ENCODE data around the gene SLC41A1. TPM values are rescaled to one million over a fixed set of nuclear protein-coding genes. Genes with fewer than 3 reads are reported as not detected.

Gene SLC41A1
- total and polyA plus RNA-seq, 9 of the 15 experiments (the other 6 are each of a cell fraction or from before 2014, with no cell fraction given), result 4.1 to 29.3 (median 11.4) TPM

DNA sequence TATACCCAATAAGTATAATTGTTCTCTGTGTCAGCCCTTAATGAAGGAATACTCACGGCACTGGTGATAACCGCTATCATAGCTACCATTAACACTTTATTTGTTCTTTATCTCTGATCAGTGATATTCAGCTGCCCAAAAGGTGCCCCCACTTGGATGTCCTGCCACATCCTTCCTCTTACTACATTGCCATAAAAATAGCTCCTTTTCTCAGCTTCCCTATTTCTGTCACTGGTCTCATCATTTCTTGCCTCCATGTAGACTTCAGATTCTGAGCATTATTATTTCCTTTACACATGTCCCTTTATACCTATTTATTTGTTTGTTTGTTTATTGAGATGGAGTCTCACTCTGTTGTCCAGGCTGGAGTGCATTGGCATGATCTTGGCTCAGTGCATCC lies 35.0 kb downstream of the SLC41A1 start:
- intact Hi-C loops (cut with micrococcal nuclease) (no loop called here), in situ Hi-C loops (cut with MboI) (no loop called here)
- no peak overlapping the region for H3K9ac ChIP-seq (ENCODE audit: insufficient read depth in 1 of 2, low read depth in 2 of 2, low read length in 2 of 2)
- ChIA-PET POLR2A (interaction anchor here (0.9 kb wide), 1 partner anchor 10 kb away, joined by 3 read pairs; no protein-coding TSS in a partner anchor), CTCF (ENCODE audit: low intra/inter-chr PET ratio) (no interaction called here)
- no peaks in the 10 kb centered on the region for H3K36me3 ChIP-seq (ENCODE audit: control insufficient read depth, insufficient read depth, low read length)
- no peak overlapping the region for H3K4me2 ChIP-seq (ENCODE audit: insufficient read depth, low read length)
- no peak for TF ChIP-seq ETS2 (tag; IDR thresholded peaks at IDR 0.05; ENCODE audit: borderline replicate concordance, poor library complexity, severe bottlenecking)
- no peak for TF ChIP-seq SP1 (CRISPR knock-in tag; IDR thresholded peaks at IDR 0.05)
- TF ChIP-seq ZNF121 (CRISPR knock-in tag; conservative IDR thresholded peaks at IDR 0.05), result no peak
- TF ChIP-seq ZNF766 (CRISPR knock-in tag; conservative IDR thresholded peaks at IDR 0.05), result no peak
- no peak for TF ChIP-seq ZNF583 (CRISPR knock-in tag; IDR thresholded peaks at IDR 0.05)
- TF ChIP-seq KDM1A (IDR thresholded peaks at IDR 0.05), result no peak
- no peak for TF ChIP-seq SMAD2 (IDR thresholded peaks at IDR 0.05; ENCODE audit: low read depth, low read length)
- no peak for TF ChIP-seq ILK (tag; IDR thresholded peaks at IDR 0.05; ENCODE audit: borderline replicate concordance, low read depth)
- no peak for TF ChIP-seq BMI1 (IDR thresholded peaks at IDR 0.05; ENCODE audit: low read length)
- TF ChIP-seq, protein P1, sequence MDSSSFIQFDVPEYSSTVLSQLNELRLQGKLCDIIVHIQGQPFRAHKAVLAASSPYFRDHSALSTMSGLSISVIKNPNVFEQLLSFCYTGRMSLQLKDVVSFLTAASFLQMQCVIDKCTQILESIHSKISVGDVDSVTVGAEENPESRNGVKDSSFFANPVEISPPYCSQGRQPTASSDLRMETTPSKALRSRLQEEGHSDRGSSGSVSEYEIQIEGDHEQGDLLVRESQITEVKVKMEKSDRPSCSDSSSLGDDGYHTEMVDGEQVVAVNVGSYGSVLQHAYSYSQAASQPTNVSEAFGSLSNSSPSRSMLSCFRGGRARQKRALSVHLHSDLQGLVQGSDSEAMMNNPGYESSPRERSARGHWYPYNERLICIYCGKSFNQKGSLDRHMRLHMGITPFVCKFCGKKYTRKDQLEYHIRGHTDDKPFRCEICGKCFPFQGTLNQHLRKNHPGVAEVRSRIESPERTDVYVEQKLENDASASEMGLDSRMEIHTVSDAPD (CRISPR knock-in tag; IDR thresholded peaks at IDR 0.05), result no peak
- H4K20me1 ChIP-seq (replicated peaks; ENCODE audit: control insufficient read depth, insufficient read depth, low read length), result no peaks in the 10 kb centered on the region
- no peaks in the 10 kb centered on the region for H3K79me2 ChIP-seq (ENCODE audit: control insufficient read depth, insufficient read depth, low read length)
- peaks cover 8 to 9% of the 10 kb centered on the region in 2 experiments; a peak in 4 of 5 replicates for H3K4me1 ChIP-seq (replicated peaks in 1 of 2; ENCODE audit: control insufficient read depth in 2 of 2, insufficient read depth in 2 of 2, low read length in 2 of 2)
- H3K4me3 ChIP-seq, result no peak overlapping the region
- H3K9me1 ChIP-seq (ENCODE audit: control insufficient read depth, insufficient read depth, low read length), result no peaks in the 10 kb centered on the region
- FAIRE-seq (no peak), DNase-seq (ENCODE audit: extremely low read depth in 1 of 4, low spot score in 3 of 4) (no peak), ATAC-seq (no peak)
- H3K27ac ChIP-seq (ENCODE audit: extremely low read depth, low read depth, low read length), result no peak overlapping the region
- BruUV-seq (replicated peaks), result no TSS peak
- 10% methylated on average over 2 of the region's 2 CpGs for WGBS (ENCODE audit: insufficient coverage, low coverage, missing lambda C conversion rate)
- H2AFZ ChIP-seq (ENCODE audit: low read depth, low read length), result no peak overlapping the region
- 0 out of 2 replicates have a peak, but pooled peaks cover 4% of the 10 kb centered on the region for H3K9me3 ChIP-seq (replicated peaks; ENCODE audit: control insufficient read depth, insufficient read depth, low read depth, low read length)
- no peaks in the 10 kb centered on the region; a peak in 2 of 5 replicates for H3K27me3 ChIP-seq (ENCODE audit: control insufficient read depth in 2 of 2, insufficient read depth in 2 of 2, low read length in 2 of 2)

Data from K562 (cell line).